Hematopoietic multipotent progenitor cell treated with erythropoietin and hydrocortisone succinate and interleukin-3 and kit ligand, for 8 days (in vitro differentiated cells): ENCODE data around the gene SLC66A2.

Source experiments
- DNase-seq: peaks from one replicate; pipeline ENCODE4 v3.0.0-alpha.2; 2015

SLC66A2 gene

GRCh38 chr18:79917169-79917852, 34.1 kb downstream of the SLC66A2 start:
- no peak for DNase-seq

DNA sequence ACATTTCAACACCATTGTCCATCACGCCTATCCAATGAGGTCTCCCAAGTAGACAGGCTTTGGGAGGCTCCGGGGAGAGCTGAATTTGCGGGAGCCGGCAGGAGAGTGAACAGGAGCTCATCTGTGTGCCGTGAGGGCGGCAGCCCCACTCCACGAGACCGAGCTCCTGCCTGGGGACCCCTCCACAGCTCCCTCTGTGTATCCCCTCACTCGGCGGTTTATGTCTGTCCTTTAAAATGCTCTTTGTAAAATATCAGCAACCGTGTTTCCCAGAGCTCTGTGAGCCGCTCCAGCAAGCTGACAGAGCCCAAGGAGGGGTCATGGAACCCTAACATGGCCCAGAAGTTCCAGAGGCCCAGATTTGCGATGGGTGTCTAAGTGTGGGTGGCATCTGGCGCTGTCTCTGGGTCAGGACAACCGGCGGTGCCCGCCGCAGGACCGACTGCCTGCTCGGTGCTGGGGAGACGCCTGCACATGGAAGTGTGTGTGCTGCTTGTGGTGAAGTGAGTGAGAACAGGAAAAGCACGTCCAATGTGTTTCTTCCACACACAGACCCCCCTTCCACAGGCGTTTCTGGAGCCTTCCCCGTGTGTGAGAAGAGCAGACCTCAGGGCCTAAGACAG, 34.8 kb downstream of the SLC66A2 start:
- no peak for DNase-seq

- no peak for DNase-seq
Measured at GRCh38 chr18:79916128-79916494, 35.3 kb downstream of the SLC66A2 start.

- DNase-seq: no peak
Measured at GRCh38 chr18:79915161-79916127, 36.0 kb downstream of the SLC66A2 start.

GRCh38 chr18:79914614-79915160, 36.8 kb downstream of the SLC66A2 start:
- no peak for DNase-seq

- no peak for DNase-seq
Measured at GRCh38 chr18:79912994-79913831, 38.2 kb downstream of the SLC66A2 start.

DNA sequence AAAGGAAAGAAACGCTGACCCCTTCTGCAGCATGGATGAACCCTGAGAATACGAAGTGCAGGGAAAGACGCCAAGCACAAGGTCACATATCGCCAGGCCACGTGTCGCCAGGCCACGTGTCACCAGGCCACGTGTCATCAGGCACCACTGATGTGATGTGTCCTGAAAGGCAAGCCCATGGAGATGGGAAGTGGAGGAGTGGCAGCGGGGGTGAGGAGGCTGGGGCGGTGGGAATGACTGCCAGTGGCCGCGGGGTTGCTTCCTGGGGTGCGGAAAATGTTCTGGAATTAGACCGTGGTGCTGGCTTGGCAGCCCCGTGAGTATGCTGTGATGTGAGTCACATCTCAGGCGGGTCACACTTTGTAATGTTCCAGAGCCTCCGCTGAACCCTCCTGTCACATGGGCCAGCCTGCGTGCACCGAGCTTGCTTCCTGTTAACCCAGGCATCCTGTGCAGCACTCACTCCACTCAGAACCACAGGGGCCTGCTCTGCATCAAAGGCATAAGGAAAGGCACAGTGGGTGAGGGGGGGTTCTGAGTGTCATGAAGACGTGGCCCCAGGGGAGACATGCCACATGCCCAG, 39.0 kb downstream of the SLC66A2 start:
- DNase-seq: no peak

DNA sequence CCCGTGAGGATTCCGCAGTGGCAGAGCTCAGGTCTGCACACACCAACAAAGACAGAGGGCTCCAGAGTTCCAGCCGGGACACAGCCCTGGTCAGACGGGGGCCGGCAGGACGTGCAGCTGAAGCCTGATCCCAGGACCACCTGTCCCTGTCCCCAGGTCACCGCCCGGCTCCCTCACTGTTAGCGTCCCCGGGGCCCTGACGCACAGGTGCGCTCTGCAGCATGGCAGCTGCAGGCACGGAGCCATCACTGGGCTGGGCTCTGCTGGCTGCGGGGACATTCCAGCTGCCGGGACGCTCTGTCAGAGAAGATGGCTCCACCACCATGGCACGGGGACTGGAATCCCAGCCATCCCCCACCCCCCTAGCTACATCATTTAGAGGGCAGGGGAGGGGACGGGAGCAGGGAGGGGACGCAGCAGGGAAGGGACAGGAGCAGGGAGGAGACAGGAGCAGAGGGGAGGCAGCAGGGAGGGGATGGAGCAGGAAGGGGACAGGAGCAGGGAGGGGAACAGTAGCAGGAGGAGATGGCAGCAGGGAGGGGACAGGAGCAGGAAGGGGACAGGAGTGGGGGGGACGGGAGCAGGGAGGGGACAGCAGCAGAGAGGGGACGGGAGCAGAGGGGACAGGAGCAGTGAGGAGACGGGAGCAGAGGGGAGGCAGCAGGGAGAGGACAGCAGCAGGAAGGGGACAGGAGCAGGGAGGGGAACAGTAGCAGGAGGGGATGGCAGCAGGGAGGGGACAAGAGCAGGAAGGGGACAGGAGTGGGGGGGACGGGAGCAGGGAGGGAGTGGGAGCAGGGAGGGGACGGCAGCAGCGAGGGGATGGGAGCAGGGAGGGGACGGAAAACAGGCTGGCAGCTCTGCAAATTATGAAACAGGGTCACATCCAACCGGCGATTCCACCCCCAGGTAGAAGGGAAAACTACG, 39.8 kb downstream of the SLC66A2 start:
- no peak for DNase-seq

GRCh38 chr18:79910563-79911343, 40.7 kb downstream of the SLC66A2 start:
- DNase-seq: no peak

GRCh38 chr18:79906706-79907105, 44.7 kb downstream of the SLC66A2 start:
- no peak for DNase-seq

DNA sequence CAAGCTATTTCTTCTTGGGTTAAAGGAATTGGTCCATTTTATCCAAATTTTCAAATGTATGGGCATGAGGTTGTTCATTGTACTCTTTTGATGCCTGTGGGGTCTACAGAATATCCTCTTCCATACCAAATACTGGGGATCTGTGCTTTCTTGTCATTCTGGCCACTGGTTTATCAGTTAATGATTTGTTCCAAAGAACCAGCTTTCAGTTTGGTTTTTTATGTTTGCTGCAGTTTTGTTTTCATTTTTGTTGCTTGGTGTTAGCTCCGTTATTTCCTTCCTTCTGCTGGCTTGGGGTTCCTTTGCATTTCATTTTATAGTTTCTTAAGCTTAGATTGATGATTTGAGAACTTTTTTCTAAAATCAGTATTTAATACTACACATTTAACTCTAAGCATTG, 45.5 kb downstream of the SLC66A2 start:
- no peak for DNase-seq

DNA sequence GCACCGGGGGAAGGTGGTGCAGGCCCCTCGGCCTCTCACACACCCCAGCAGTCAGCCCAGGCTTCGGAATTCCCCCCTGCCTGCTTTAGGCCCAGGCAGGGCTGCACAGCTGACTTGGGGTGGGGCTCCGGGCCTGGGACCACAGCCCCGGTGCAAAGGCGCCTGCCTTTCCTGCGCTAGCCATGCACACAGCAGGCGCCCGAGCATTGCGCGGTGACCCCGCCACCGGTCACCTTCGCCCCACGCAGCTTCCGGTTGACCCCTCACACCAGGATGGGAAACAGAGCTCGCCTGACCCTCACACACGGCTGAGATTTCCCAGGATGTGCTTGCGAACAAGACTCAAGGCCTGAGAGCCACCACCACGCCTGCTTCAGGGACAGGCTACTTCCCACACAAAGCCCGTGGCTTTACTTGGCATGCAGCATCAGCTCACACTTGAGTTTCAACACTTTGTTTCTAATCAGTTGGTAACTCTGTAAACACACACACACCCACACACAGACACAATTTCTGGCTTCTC, 46.0 kb downstream of the SLC66A2 start:
- peak; percentile 6 for DNase-seq

GRCh38 chr18:79904357-79905147, 46.9 kb downstream of the SLC66A2 start:
- DNase-seq: no peak

DNA sequence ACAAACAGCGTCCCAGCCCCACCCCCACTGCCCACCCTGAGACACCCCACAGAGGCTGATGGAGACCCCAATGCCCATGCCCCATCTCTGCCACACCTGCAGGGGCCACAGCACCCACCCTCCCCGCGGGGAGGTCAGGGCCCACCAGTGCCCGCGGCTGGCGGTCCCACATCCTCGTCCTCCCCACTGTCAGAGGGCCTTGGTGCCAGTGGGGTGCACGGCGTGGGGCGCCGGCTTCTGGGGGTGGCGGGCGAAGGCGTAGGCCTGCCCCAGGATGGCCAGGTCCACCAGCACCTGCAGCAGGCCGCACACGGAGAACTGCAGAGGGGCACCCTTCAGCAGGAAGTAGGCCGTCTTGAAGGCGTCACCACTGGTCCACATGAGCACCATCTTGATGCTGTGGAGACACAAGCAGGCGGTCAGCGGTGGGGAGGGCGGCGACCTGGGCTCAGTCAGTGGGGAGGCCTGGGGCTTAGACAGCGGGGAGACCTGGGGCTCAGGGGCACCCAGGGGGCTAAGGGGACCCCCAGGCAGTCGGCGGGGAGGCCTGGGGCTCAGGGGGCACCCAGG, 47.6 kb downstream of the SLC66A2 start:
- DNase-seq: no peak

DNA sequence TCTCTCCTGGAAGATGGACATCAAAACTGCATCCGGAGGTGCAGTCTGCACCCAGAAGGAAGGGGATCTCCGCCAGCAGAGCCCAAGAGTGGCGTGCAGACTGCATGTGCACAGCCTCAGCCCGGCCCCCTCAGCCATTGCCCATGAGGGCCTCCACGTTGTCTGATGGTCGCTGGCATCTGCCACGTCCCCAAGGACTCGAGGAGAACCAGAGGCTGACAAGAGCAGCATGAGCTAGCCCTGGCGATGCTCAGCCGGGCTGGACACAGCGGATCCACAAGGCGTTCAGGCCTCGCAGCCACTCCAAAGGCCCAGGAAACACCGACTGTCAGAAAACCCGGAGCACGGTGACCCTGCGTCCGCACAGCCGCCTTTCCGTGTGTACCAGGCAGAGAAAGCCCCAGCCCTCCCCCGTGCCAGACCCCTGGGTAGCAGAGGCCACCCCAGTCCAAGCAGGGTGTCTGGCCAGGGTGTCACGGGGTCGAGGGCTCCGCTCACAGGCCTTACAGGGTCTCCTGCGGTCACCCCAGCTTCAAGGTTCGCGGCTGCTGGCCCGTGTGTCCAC, 48.3 kb downstream of the SLC66A2 start:
- no peak for DNase-seq

DNA sequence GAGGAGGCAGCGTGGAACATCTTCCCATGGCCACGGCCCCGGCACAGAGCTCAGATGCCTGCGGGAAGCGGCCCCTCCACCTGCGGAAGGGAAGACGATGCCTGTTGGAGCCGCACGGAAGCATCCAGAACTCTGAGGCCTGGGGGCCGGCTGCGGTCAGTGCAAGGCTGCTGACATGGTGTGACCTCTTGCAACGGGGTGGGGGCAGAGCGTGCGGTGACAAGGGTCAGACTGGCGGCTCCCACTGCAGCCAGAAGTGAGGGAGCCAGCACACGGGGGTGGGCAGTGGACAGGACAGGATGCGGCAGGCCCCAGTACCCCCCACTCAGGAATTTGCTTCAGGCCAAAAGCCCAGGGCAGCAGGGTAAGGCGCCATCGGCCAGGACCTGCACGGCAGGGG, 48.8 kb downstream of the SLC66A2 start:
- no peak for DNase-seq

GRCh38 chr18:79902075-79902474, 49.4 kb downstream of the SLC66A2 start:
- DNase-seq: no peak

DNA sequence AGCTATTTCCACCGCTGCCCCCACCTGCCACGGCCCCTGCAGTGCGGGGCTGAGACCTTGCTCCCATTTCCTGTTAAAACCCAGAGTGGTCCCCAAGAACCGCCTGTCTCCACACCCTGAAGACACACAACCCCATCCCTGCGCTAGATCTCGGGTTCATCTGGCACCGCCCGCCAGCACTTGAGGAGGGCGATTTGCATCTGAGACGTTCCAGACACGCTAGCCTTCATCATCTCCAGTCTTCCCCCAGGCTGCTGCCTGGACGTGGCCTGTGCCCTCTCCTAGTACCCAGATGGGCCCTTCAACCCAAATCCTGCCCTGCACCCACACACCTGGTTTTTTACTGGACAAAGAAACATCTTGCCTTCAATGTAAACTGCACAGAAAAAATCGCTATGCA, 49.8 kb downstream of the SLC66A2 start:
- DNase-seq: no peak
